ENCODE results near the gene CYCS.
"Not testable (repeated sequence)": the region's sequence is repeated elsewhere in the genome, so short reads cannot be mapped to it uniquely, and the experiment has no call there.

CYCS gene

GRCh38 chr7:25117226-25118047 is 7.6 kb downstream of the CYCS start:
- no peak for DNase-seq

- DNase-seq: no peak
Measured at GRCh38 chr7:25116621-25117020, 8.4 kb downstream of the CYCS start.

DNA sequence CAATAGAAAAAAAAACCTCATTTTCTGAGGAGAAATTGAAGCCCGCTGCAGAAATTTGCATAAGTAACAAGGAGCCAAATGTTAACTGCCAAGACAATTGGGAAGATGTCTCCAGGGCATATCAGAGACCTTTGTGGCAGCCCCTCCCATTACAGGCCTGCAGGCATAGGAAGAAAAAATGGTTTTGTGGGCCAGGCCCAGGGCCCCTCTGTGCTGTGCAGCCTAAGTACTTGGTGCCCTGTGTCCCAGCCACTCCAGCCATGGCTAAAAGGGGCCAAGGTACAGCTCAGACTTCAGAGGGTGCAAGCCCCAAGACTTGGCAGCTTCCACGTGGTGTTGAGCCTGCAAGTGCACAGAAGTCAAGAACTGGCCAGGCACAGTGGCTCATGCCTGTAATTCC is 14.5 kb downstream of the CYCS start:
- not testable (repeated sequence) for DNase-seq

GRCh38 chr7:25109276-25109675 is 15.8 kb downstream of the CYCS start:
- DNase-seq: no peak

GRCh38 chr7:25105911-25106310 is 19.1 kb downstream of the CYCS start:
- no peak for DNase-seq

GRCh38 chr7:25103773-25104172 is 21.3 kb downstream of the CYCS start:
- DNase-seq: no peak

DNA sequence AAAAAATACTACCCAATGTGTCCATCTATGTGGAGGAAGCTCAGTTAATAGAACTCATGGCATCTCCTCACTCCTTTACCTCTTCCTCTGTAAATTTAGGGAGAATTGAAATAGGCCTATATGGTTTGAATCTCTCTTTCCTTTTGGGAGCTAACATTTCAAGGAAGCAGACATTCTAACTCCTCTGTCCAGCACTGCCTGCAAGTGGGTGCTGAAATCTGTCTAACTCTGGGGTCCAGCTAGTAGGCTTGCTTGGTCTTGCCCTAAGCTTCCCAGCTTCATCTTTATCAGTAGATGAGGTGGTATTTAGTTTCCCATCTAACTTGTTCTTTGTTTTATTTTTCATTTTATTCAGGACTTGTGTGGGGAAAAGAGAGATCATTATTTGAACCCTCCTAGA is 23.2 kb downstream of the CYCS start:
- no peak for DNase-seq

DNA sequence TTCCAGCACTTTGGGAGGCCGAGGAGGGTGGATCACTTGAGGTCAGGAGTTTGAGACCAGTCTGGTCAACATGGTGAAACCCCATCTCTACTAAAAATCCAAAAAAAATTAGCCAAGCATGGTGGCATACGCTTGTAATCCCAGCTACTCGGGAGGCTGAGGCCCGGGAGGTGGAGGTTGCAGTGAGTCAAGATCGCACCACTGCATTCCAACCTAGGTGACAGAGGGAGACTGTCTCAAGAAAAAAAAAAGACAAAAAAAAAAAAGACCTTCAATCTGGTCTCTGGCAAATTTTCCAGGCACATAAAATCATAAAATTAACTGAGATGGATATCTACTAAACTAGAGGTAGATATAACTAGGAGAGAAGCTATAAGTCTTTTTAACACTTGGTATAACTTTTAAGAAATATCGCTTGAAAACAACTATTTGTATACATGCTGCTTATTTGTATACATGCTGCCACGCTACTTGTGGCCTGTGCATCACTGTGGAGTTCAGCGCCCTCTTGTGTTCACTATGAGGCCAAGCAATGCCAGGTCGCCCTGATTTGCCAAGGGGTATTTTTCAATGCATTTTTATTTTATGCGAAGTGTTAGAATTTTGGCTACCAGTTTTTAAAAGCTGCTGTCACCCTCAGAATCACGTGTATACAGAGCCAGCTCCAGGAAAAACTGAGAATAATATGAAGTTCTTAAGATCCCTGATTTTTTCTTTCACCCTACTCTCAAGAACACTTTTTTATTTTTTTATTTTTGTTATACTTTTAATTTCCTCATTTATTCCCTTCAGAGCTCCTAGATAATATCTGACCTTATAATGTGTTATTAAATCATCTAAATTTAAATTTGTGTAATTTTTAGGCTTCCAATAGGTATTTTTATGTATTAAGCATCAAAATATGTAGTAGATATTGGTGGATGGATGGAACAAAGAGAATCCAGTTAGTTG is 26.7 kb downstream of the CYCS start:
- DNase-seq: peak; percentile 63

DNA sequence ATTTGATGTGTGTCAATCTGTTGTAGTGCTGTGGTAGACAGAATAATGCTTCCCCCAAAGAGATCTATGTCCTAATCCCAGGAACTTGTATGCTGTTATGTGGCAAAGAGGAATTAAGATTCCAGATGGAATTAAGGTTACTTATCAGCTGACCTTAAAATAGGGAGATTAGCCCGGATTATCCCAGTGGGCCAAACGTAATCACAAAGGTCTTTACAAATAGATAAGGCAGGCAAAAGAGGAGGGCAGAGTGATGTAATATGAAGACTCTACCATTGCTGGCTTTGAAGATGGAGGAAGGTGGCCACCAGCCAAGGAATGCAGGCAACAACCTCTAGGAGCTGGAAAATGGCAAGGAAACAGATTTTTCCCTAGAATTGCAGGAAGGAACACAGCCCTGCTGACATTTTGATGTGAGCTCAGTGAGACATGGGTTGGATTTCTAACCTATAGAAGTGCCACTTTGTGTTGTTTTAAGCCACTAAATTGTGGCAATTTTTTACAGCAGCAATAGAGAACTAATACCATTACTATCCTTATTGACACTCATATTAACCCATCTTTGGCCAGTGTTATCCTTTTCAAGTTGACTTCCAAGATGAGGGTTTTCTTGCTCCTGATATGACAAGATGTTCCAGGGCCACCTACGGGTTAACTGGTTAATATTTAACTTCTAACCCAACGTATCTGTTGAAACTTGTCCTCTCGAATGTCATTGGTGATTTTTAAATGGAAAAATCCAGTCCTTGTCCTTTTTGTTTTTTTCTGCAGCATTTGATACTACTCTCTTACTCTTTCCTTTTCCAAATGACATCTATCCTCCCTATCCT is 29.3 kb downstream of the CYCS start:
- no peak for DNase-seq

- peak; percentile 80 for DNase-seq
Measured at GRCh38 chr7:25093268-25093826, 31.7 kb downstream of the CYCS start.

GRCh38 chr7:25091779-25092178 is 33.3 kb downstream of the CYCS start:
- DNase-seq: no peak

DNA sequence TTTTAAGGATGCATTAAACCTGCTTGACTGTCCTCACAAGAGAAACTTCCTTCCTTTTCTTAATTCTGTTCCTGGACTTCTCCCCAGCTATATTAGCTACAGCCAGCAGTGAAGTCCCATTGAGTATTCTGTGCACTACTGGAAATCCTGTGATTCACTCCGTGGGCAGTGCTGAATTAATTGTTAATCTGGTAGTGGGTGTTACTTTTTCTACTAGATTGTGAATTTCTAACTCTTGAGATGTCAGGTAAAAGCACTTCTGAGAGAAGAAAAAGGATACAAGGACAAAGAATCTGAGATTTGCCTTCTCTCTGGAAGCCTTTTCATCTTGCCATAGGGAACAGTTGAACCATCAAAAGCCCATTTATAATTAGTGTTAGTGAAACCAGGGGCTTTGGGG is 33.9 kb downstream of the CYCS start:
- no peak for DNase-seq

GRCh38 chr7:25090374-25090773 is 34.7 kb downstream of the CYCS start:
- no peak for DNase-seq

- DNase-seq: no peak
Measured at GRCh38 chr7:25087855-25088254, 37.2 kb downstream of the CYCS start.

DNA sequence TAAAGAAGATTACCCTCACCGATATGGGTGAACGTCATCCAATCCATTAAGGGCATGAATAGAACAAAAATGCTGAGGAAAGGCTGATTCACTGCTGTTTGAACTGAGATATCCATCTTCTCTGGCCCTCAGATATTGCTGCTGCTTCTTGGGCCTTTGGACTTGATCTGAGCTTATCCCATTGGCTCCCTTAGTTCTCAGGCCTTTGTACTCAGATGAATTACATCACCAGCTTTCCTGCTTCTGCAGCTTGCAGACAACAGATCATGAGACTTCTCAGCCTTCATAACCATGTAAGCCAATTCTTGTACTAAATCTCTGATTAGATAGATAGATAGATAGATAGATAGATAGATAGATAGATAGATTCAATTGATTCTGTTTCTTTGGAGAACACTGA is 40.2 kb downstream of the CYCS start:
- no peak for DNase-seq

- DNase-seq: no peak
Measured at GRCh38 chr7:25083201-25083600, 41.9 kb downstream of the CYCS start.

- not testable (repeated sequence) for DNase-seq
Measured at GRCh38 chr7:25082041-25082440, 43.0 kb downstream of the CYCS start.

- no peak for DNase-seq
Measured at GRCh38 chr7:25077096-25077495, 48.0 kb downstream of the CYCS start.

DNA sequence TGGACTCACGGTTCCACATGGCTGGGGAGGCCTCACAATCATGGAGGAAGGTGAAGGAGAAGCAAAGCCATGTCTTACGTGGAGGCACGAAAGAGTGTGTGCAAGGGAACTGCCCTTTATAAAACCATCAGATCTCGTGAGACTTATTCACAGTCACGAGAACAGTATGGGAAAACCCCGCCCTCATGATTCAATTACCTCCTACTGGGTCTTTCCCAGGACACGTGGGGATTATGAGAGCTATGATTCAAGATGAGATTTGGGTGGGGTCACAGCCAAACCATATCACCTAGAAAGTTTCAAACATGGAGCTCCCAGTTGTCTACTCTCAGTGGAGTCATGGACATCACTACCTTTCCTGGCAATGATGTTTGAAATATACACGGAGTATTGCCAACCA is 49.6 kb downstream of the CYCS start:
- DNase-seq: no peak

DNA sequence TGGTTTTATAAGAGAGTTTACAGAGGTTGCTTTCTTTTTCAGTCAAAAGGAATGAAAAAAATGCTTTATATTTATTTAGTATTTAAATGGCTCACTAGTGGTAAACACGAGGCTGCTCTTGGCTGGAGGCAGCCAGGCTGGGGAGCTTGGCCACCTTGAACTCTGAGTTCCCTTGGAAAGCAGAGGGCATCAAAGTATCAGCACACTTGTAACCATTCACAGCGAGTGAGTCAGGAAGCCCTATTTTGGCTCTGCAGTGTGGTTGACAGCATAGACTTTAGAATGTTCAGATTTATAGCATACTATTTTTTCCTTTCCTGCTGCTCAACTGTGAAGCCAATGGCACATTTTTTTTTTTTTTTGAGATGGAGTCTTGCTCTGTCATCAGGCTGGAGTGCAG is 51.6 kb downstream of the CYCS start:
- no peak for DNase-seq
